ENCODE measurements around the gene CD200R1L.

CD200R1L gene

DNA sequence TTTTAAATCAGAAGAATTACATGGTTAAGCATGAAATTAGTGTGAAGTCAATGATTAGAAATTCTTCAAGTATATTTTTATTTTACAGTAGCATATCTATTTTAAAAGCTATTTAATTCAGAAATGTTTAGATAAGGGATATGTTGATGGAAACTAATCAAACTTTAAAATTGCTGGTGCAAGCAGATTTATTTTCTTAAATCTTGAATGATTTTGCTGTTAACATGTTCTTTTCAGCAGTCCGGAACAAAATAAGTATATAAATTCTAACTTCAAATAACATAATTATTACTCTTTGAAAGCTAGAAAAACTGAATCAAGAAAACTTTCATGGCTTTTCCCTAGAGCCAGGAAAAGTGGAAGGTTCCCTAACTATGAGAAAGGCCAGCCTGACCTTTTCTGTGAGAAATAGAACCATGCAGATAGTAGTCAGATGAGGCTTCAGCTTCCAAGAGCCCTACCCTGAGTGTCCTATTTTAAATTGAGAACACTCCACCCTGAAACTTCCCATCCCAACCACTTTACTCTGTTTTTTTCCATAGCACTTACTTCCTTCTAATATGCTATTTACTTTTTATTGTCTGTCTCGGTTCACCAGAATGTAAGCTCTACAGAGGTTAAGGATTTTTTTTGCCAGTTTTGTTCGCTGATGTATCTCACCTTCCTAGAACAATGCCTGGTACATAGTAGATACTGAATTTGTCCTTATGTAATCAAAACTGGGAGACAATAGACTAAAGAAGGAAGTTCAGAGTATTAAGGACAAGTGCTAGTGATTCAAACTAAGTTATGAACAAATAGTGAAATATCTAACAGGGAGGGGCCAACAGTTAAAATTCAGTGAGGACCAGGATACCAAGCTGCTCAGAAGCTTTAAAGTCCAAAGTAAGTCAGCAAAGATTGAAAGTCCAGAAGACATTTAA is 66.8 kb downstream of the CD200R1L start:
- DNase-seq (ENCODE audit: low spot score) = no peak
- TF ChIP-seq, protein P1, sequence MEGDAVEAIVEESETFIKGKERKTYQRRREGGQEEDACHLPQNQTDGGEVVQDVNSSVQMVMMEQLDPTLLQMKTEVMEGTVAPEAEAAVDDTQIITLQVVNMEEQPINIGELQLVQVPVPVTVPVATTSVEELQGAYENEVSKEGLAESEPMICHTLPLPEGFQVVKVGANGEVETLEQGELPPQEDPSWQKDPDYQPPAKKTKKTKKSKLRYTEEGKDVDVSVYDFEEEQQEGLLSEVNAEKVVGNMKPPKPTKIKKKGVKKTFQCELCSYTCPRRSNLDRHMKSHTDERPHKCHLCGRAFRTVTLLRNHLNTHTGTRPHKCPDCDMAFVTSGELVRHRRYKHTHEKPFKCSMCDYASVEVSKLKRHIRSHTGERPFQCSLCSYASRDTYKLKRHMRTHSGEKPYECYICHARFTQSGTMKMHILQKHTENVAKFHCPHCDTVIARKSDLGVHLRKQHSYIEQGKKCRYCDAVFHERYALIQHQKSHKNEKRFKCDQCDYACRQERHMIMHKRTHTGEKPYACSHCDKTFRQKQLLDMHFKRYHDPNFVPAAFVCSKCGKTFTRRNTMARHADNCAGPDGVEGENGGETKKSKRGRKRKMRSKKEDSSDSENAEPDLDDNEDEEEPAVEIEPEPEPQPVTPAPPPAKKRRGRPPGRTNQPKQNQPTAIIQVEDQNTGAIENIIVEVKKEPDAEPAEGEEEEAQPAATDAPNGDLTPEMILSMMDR (IDR thresholded peaks at IDR 0.05; ENCODE audit: extremely low read depth, missing control alignments) = no peak

DNA sequence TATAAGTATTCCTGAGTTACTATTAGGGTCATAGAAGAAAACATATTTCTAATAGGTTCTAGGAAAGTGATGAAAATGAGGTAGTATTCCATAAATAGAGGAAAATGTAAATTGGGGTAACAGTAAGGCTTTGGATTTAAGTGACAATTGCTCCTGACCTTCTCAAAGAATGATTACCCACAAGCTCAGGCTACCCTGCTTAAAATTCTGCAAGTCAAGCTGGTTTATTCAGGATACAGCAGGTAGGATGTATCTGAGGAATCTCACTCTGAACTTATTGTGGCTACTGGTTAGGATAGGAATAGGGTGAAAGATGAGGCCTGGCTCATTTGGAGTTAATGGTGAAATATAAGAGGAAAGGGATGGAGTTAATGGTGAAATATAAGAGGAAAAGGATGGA is 67.7 kb downstream of the CD200R1L start:
- TF ChIP-seq, protein P1 (IDR thresholded peaks at IDR 0.05; ENCODE audit: extremely low read depth, missing control alignments) = no peak
- DNase-seq (ENCODE audit: low spot score) = no peak

DNA sequence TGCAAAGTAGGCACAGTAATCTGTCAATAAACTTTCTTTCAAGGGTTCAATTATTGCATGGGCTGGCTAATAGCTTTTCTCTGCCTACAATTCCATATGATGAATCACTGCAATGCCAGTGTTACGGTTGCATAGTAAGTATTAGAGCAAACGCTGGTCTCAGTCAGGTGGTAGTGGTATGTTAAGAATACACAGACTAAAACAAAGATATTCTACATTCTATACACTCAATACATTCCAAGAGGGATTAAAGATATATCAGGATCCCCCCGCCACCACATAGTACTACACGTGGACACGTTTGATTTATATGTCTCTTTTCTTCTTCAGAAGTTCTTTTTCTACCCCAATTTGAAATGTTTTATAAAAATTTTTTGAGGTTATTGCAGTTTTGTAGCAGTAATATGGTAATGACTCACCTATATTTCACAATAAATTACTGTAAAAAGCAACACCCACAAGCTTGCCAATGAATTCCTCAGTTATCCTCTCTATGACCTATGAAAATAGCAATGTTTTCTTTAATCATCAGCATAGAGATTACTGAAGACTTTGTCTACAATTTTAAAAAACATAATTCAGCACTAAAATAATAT is 68.2 kb downstream of the CD200R1L start:
- TF ChIP-seq, protein P1 (IDR thresholded peaks at IDR 0.05; ENCODE audit: extremely low read depth, missing control alignments) = no peak
- DNase-seq (ENCODE audit: low spot score) = no peak

DNA sequence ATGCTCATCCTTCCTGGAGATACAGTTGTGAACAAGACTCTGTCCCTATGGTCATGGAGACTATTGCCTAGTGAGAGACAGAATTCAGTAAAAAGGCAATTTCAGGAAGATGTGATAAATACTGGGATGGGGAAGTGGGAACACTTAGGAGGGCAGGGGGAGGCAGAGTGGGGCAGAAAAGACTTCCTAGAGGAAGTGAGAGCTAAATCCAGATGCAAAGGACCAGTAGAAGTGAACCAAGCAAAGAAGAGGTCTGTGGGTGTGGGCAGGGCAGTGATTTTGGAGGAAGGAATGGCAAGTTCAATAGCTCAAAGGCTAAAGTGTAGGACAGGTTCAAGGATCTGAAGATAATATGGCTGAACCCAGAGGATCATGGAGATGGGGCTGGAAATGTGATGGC is 68.9 kb downstream of the CD200R1L start:
- TF ChIP-seq, protein P1 (IDR thresholded peaks at IDR 0.05; ENCODE audit: extremely low read depth, missing control alignments) = no peak
- DNase-seq (ENCODE audit: low spot score) = no peak

DNA sequence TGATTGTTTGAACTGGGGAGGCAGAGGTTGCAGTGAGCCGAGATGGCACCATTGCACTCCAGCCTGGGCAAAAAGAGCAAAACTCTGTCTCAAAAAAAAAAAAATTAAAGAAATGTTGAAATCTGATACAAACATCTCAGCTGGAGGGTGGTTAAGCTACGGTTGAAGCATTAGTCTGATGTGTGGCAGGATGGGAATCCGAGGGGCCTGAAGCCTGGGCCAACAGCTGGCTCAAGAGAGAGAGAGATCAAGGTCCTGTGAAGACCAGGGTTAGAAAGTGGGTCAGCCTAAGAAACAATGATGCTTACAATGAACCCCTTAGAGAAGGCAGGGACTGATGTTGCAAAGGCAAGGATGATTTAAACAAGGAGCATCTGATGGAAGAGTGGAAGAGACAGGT is 69.8 kb downstream of the CD200R1L start:
- no peak for DNase-seq (ENCODE audit: low spot score)
- TF ChIP-seq, protein P1 (IDR thresholded peaks at IDR 0.05; ENCODE audit: extremely low read depth, missing control alignments) = no peak

DNA sequence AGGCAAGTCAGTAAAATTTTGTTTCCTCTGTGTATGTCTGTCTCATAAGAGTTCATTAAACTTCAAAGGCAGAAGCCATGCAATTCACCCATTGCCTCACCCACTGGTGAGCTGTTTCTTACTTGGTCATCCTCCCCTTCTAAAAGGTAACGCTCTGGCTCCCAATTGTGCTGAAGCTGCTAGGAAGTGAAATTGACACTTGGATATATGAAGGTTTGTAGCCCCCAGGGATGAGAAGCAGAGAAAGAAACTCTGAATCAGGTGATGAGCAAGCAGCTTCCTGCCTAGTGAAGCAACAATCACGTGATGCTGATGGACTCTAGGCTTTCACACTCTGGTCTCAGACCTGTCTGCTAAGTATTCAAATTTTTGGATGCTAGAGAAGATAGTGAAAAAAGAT is 70.7 kb downstream of the CD200R1L start:
- no peak for DNase-seq (ENCODE audit: low spot score)

More for the DNA sequence above, 70.7 kb downstream of the CD200R1L start:
- TF ChIP-seq, protein P1 (IDR thresholded peaks at IDR 0.05; ENCODE audit: extremely low read depth, missing control alignments) = no peak
